ENCODE data around the gene SORCS1.

DNA sequence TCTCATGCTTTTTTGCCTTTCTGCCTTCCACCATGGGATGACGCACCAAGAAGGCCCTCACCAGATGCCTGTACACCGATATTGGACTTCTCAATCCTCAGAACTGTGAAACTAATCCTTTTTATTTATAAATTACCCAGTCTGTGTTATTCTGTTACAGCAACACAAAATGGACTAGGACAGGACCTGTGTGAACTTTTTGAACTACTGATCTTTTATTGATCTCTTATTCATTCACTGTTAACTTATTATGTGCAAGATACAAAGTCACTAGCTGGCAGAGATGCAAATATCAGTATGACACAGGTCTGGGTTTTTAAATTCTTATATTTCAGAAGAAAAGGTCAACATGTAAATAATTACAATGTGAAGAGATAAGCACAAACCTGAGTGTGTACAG, 635.8 kb downstream of the SORCS1 start:
- no peak for TF ChIP-seq POLR2A (IDR thresholded peaks at IDR 0.05)
- TF ChIP-seq, protein P1, sequence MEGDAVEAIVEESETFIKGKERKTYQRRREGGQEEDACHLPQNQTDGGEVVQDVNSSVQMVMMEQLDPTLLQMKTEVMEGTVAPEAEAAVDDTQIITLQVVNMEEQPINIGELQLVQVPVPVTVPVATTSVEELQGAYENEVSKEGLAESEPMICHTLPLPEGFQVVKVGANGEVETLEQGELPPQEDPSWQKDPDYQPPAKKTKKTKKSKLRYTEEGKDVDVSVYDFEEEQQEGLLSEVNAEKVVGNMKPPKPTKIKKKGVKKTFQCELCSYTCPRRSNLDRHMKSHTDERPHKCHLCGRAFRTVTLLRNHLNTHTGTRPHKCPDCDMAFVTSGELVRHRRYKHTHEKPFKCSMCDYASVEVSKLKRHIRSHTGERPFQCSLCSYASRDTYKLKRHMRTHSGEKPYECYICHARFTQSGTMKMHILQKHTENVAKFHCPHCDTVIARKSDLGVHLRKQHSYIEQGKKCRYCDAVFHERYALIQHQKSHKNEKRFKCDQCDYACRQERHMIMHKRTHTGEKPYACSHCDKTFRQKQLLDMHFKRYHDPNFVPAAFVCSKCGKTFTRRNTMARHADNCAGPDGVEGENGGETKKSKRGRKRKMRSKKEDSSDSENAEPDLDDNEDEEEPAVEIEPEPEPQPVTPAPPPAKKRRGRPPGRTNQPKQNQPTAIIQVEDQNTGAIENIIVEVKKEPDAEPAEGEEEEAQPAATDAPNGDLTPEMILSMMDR (IDR thresholded peaks at IDR 0.05): no peak
- TF ChIP-seq EP300 (IDR thresholded peaks at IDR 0.05; ENCODE audit: low read depth): no peak
